ENCODE data around the gene BMP6.

- TF ChIP-seq CTCF (IDR thresholded peaks at IDR 0.05; ENCODE audit: low read depth, low read length) (no peak), POLR2A (IDR thresholded peaks at IDR 0.05; ENCODE audit: extremely low read depth, insufficient read length) (no peak)
Observed at GRCh38 chr6:7696061-7696460, 29.8 kb upstream of the BMP6 start.
